H1 (cell line): ENCODE results near the gene WDR64. TPM values are rescaled to one million over a fixed set of nuclear protein-coding genes. Genes with fewer than 3 reads are reported as not detected.

Experiments used
- CHD7 ChIP-seq: fragments of 300-600 bp; sonication (generic); IDR thresholded peaks from 2 replicates; pipeline ENCODE4 v1.7.1; 2012; ENCODE audit warnings: low read length, moderate library complexity, mild to moderate bottlenecking, inconsistent platforms; ENCODE audit not compliant: insufficient replicate concordance
- CREB1 ChIP-seq: IDR thresholded peaks from 2 replicates; pipeline ENCODE4 v1.6.1; 2012; ENCODE audit warnings: inconsistent platforms
- PHF8 ChIP-seq: fragments of 200-600 bp; sonication (generic); conservative IDR thresholded peaks from 2 replicates; pipeline ENCODE4 v1.7.1; 2012; ENCODE audit warnings: low read depth, mild to moderate bottlenecking, inconsistent platforms, low read length, moderate library complexity
- POLR2AphosphoS5 ChIP-seq: IDR thresholded peaks from 2 replicates; pipeline ENCODE4 v1.6.1; 2011; ENCODE audit warnings: low read depth, low read length
- RBBP5 ChIP-seq: IDR thresholded peaks from 2 replicates; pipeline ENCODE4 v1.7.1; 2012; ENCODE audit warnings: low read depth, mild to moderate bottlenecking, inconsistent platforms, low read length, moderate library complexity, borderline replicate concordance
- SIN3A ChIP-seq, 2 experiments: IDR thresholded peaks in 1 of 2; conservative IDR thresholded peaks in 1 of 2; 2 replicates each; pipeline ENCODE4 v1.6.1; 2011 to 2012; ENCODE audit warnings: low read length in 2 of 2, improper control_type of control experiment in 1 of 2, low read depth in 1 of 2, mild to moderate bottlenecking in 1 of 2
- SIX5 ChIP-seq: IDR thresholded peaks from 2 replicates; pipeline ENCODE4 v1.6.1; 2011; ENCODE audit warnings: mild to moderate bottlenecking, low read depth, low read length
- SP4 ChIP-seq: IDR thresholded peaks from 2 replicates; pipeline ENCODE4 v1.6.1; 2012; ENCODE audit warnings: low read length, inconsistent platforms
- USF2 ChIP-seq: IDR thresholded peaks from 2 replicates; pipeline ENCODE4 v1.6.1; 2011; ENCODE audit warnings: low read length, improper control_type of control experiment
- polyA plus RNA-seq, 7 experiments: library from polyadenylated mRNA; depleted of rRNA in 3 of 7; stranded (reverse) in 5 of 7; unstranded in 2 of 7; fragments of >200 nt in 5 of 7; fragments of 200-250 nt in 2 of 7; gene quantifications; 1 replicate in 5 of 7; 2 replicates in 1 of 7; 4 replicates in 1 of 7; pipeline versions ENCODE4 v1.2.1 to v1.2.3, GENCODE V29; 2011 to 2013; ENCODE audit warnings: missing spikeins in 2 of 7, mixed read lengths in 2 of 7
- total RNA-seq: library from RNA; stranded (reverse); fragmentation: NEBNext Ultra II Directional; extraction: Animal tissue kit (Norgen Biotek cat#: 25700); gene quantifications from 2 replicates; pipeline ENCODE4 v1.2.1, GENCODE V29; 2021

The WDR64 gene
- total and polyA plus RNA-seq, 2 of the 8 experiments (the other 6 are each of a cell fraction or from before 2014, with no cell fraction given): 0.02 TPM; not detected in 1

GRCh38 chr1:241847796-241848685 is 196.0 kb downstream of the WDR64 start, which contains the start of gene EXO1 (continued):
- TF ChIP-seq CHD7: no peak
- TF ChIP-seq SP4: no peak
- TF ChIP-seq SIX5: peak; percentile 78
- TF ChIP-seq USF2: no peak
- TF ChIP-seq PHF8: peak; percentile 69
- TF ChIP-seq RBBP5: peak; percentile 93
- peak; percentile 97 for TF ChIP-seq CREB1
- TF ChIP-seq SIN3A (conservative IDR thresholded peaks at IDR 0.05 in 1 of 2, IDR thresholded peaks at IDR 0.05 in 1 of 2; ENCODE audit: low read depth in 1 of 2, low read length in 2 of 2): peak; percentile 85 to 93; a peak in 3 of 4 replicates
- peak; percentile 68 for TF ChIP-seq POLR2AphosphoS5
